Activated T-cell treated with anti-CD3 and anti-CD28 coated beads for 4 hours (primary cell): ENCODE results near the gene LIPA.
A peak's percentile ranks its signal among the peaks of the same experiment; 100 is the strongest.

Source experiments
- DNase-seq: peaks from one replicate; pipeline ENCODE4 v3.0.0-alpha.2; 2020

Gene LIPA

GRCh38 chr10:89238956-89239644 is 12.5 kb downstream of the LIPA start:
- no peak for DNase-seq

- DNase-seq = no peak
Observed at GRCh38 chr10:89237849-89238248, 13.7 kb downstream of the LIPA start.

GRCh38 chr10:89236226-89236797 is 15.3 kb downstream of the LIPA start:
- DNase-seq = no peak

GRCh38 chr10:89235073-89235798 is 16.3 kb downstream of the LIPA start:
- no peak for DNase-seq

GRCh38 chr10:89233033-89233432 is 18.5 kb downstream of the LIPA start:
- DNase-seq = no peak

GRCh38 chr10:89228962-89229361 is 22.6 kb downstream of the LIPA start:
- no peak for DNase-seq

- no peak for DNase-seq
Observed at GRCh38 chr10:89228146-89228545, 23.4 kb downstream of the LIPA start.

GRCh38 chr10:89226891-89227290 is 24.7 kb downstream of the LIPA start:
- no peak for DNase-seq

- DNase-seq = no peak
Observed at GRCh38 chr10:89224739-89225443, 26.7 kb downstream of the LIPA start.

GRCh38 chr10:89221919-89222318 is 29.7 kb downstream of the LIPA start:
- DNase-seq = no peak

GRCh38 chr10:89219513-89220218 is 31.9 kb downstream of the LIPA start:
- DNase-seq = no peak

- DNase-seq = peak; percentile 60
Observed at GRCh38 chr10:89217057-89217990, 34.3 kb downstream of the LIPA start.

GRCh38 chr10:89216056-89216455 is 35.5 kb downstream of the LIPA start:
- no peak for DNase-seq

GRCh38 chr10:89215511-89215910 is 36.1 kb downstream of the LIPA start:
- DNase-seq = no peak

GRCh38 chr10:89214566-89215165 is 36.9 kb downstream of the LIPA start:
- no peak for DNase-seq

- no peak for DNase-seq
Observed at GRCh38 chr10:89213191-89213808, 38.3 kb downstream of the LIPA start.

GRCh38 chr10:89210794-89211425 is 40.7 kb downstream of the LIPA start:
- DNase-seq = no peak

GRCh38 chr10:89209718-89210117 is 41.9 kb downstream of the LIPA start:
- no peak for DNase-seq

- no peak for DNase-seq
Observed at GRCh38 chr10:89207801-89208551, 43.6 kb downstream of the LIPA start.
